ENCODE data around the gene GDF9. TPM values are rescaled to one million over a fixed set of nuclear protein-coding genes. Genes with fewer than 3 reads are reported as not detected.

Gene GDF9
- polyA plus RNA-seq, 1 experiment = 0.15 TPM

DNA sequence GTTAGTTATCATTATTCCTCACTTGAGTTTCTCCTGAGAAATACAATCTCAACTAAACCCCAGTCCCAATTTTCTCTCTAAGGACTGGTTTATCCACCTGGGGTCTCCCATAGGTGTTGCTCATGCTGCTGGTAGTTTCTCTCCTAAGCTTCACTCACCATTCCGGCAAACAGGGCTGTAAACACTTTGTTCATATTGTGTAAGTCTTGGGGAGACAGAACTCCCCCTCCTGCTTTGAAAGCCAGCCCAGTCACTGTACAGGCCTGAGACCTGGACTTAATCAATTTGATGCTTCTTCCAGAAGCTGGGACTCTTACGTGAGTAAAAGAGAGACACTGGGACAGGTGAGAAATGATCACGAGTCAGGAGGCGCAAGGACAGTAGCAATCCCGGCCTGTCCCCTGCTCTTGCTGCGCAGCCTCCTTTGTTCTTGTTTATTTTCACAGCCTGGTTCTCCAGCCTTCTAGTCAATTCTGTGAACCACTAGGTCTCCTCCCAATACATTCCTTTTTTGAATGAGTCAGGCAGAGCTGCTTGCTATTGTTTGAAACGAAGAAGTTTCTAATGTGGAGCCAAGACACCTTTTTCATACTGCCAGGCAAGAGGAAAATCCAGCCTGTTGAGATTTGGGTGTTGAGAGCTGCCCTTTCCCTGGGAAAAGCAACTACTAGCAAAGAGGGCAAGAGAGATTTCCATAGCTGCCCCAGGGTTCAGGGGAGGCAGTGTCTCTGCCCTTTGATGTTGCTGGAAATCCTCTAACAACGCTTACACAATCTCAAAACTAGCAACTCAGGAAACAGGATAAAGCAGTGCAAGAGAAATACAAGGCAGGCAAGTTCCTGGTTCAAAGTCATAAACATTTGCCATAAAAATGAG, 26.6 kb downstream of the GDF9 start:
- no peak overlapping the region for H3K4me3 ChIP-seq (ENCODE audit: low read depth, low read length)
- H3K27me3 ChIP-seq (ENCODE audit: control insufficient read depth, insufficient read depth, low read length) = no peaks in the 10 kb centered on the region
- H3K9me3 ChIP-seq (ENCODE audit: control insufficient read depth, insufficient read depth, low read length) = no peaks in the 10 kb centered on the region
- TF ChIP-seq, protein P1, sequence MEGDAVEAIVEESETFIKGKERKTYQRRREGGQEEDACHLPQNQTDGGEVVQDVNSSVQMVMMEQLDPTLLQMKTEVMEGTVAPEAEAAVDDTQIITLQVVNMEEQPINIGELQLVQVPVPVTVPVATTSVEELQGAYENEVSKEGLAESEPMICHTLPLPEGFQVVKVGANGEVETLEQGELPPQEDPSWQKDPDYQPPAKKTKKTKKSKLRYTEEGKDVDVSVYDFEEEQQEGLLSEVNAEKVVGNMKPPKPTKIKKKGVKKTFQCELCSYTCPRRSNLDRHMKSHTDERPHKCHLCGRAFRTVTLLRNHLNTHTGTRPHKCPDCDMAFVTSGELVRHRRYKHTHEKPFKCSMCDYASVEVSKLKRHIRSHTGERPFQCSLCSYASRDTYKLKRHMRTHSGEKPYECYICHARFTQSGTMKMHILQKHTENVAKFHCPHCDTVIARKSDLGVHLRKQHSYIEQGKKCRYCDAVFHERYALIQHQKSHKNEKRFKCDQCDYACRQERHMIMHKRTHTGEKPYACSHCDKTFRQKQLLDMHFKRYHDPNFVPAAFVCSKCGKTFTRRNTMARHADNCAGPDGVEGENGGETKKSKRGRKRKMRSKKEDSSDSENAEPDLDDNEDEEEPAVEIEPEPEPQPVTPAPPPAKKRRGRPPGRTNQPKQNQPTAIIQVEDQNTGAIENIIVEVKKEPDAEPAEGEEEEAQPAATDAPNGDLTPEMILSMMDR (IDR thresholded peaks at IDR 0.05; ENCODE audit: low read depth, low read length) = no peak
- H3K27ac ChIP-seq (ENCODE audit: low read depth, low read length) = peak overlapping the region; percentile 95
- DNase-seq (ENCODE audit: low read depth, low spot score) = peak; percentile 41
- ChIA-PET POLR2A (interaction anchor here (1.2 to 2.5 kb wide), 4 partner anchors 14 to 452 kb away, joined by 3 to 10 read pairs (median 4); partner anchors contain the start of genes GDF9 and UQCRQ), CTCF (interaction anchor here (0.6 to 3.5 kb wide), 6 partner anchors 9 to 452 kb away, joined by 3 to 18 read pairs (median 4); partner anchors contain the start of gene SHROOM1)

DNA sequence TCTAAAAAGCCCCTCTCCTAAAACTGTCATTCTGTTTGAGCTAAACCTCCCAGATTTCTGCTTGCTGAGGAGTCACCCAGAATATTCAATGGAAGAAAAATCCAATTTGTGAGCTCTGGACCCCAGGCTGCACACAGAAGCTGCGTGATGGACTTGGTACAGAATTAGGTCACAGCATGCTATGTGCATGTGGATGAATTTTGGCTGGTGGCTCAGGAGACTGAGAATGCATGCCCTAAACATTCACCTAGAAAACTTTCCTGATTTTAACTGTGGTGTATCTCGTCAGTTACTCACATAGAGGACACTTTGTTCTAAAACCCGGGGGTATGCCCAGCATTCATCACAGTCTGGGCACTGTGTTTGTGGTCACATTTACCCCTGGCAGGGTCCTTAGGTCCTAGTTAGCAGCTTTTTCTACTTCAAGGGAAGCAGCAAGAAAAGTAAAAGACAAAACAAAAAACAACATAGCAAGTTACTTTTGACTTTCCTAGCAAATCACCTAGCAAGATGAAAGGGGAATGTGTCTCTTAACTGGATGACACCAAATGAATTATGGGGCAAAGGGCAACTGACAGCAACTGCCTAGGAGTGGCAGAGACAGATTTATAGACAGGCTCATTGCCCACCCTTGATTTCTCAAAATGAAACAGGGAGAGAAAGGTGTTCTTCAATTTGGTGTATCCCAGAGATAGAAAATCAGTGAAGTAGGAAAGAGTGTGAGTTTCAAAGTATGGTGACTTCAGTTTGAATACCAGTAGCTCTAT, 27.6 kb downstream of the GDF9 start:
- no peaks in the 10 kb centered on the region for H3K27me3 ChIP-seq (ENCODE audit: control insufficient read depth, insufficient read depth, low read length)
- DNase-seq (ENCODE audit: low read depth, low spot score) = no peak
- ChIA-PET CTCF (interaction anchor here (0.6 to 3.5 kb wide), 4 partner anchors 9 to 451 kb away, joined by 3 to 18 read pairs (median 4); no protein-coding TSS in a partner anchor), POLR2A (interaction anchor here (1.3 to 2.5 kb wide), 3 partner anchors 15 to 451 kb away, joined by 3 to 10 read pairs (median 3); partner anchors contain the start of genes GDF9 and UQCRQ)
- TF ChIP-seq, protein P1 (IDR thresholded peaks at IDR 0.05; ENCODE audit: low read depth, low read length) = no peak
- H3K27ac ChIP-seq (ENCODE audit: low read depth, low read length) = peak overlapping the region; percentile 95
- H3K4me3 ChIP-seq (ENCODE audit: low read depth, low read length) = no peak overlapping the region
- no peaks in the 10 kb centered on the region for H3K9me3 ChIP-seq (ENCODE audit: control insufficient read depth, insufficient read depth, low read length)

DNA sequence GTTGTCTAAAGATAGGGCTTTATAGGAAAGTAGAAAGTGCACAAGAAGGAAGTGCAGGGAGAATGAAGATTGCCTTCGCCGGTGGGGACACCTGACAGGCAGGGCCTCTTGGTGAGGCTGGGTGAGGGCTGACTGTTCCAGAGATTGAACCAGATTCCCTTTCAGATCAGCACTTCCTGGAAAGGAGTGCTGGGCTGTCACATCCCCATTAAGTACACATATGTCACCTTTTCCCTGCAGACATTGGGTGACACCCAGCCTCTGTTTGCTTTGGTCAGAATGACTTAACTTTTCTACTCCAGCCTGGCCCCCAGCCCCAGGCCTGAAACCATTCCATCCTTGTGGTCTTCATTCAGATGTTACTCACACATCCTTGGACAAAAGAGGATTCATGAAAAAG, 28.4 kb downstream of the GDF9 start:
- no peaks in the 10 kb centered on the region for H3K9me3 ChIP-seq (ENCODE audit: control insufficient read depth, insufficient read depth, low read length)
- no peaks in the 10 kb centered on the region for H3K27me3 ChIP-seq (ENCODE audit: control insufficient read depth, insufficient read depth, low read length)
- no peak for DNase-seq (ENCODE audit: low read depth, low spot score)
- H3K27ac ChIP-seq (ENCODE audit: low read depth, low read length) = no peak overlapping the region
- TF ChIP-seq, protein P1 (IDR thresholded peaks at IDR 0.05; ENCODE audit: low read depth, low read length) = no peak
- ChIA-PET CTCF (no interaction called here), POLR2A (no interaction called here)
- H3K4me3 ChIP-seq (ENCODE audit: low read depth, low read length) = no peak overlapping the region

DNA sequence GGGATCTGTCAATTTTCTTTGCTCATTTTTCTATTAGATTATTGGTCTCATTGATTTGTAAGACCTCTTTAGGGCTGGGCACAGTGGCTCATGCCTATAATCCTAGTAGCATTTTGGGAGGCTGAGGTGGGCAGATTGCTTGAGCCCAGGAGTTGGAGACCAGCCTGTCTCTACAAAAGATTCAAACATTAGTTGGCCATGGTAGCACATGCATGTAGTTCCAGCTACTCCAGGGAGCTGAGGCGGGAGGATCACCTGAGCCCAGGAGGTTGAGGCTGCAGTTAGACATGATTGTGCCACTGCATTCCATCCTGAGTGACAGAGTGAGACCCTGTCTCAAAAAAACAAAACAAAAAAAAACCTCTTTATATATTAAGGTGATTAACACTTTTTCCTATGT, 29.4 kb downstream of the GDF9 start:
- ChIA-PET CTCF (no interaction called here), POLR2A (interaction anchor here (1.3 kb wide), 1 partner anchor 29 kb away, joined by 3 read pairs; the partner anchor contains the start of genes GDF9 and UQCRQ)
- no peak overlapping the region for H3K27ac ChIP-seq (ENCODE audit: low read depth, low read length)
- H3K4me3 ChIP-seq (ENCODE audit: low read depth, low read length) = no peak overlapping the region
- no peaks in the 10 kb centered on the region for H3K9me3 ChIP-seq (ENCODE audit: control insufficient read depth, insufficient read depth, low read length)
- DNase-seq (ENCODE audit: low read depth, low spot score) = no peak
- TF ChIP-seq, protein P1 (IDR thresholded peaks at IDR 0.05; ENCODE audit: low read depth, low read length) = no peak
- no peaks in the 10 kb centered on the region for H3K27me3 ChIP-seq (ENCODE audit: control insufficient read depth, insufficient read depth, low read length)

Data from AG04450 (cell line).